SKM-1 (cell line): ENCODE data around the gene TRIM15.
"Not testable (repeated sequence)": the region's sequence is repeated elsewhere in the genome, so short reads cannot be mapped to it uniquely, and the experiment has no call there.

Experiments
- DNase-seq: peaks from one replicate; lab custom pipeline; 2025; ENCODE audit not compliant: unreplicated experiment; lab: John Stamatoyannopoulos, UW

The TRIM15 gene

DNA sequence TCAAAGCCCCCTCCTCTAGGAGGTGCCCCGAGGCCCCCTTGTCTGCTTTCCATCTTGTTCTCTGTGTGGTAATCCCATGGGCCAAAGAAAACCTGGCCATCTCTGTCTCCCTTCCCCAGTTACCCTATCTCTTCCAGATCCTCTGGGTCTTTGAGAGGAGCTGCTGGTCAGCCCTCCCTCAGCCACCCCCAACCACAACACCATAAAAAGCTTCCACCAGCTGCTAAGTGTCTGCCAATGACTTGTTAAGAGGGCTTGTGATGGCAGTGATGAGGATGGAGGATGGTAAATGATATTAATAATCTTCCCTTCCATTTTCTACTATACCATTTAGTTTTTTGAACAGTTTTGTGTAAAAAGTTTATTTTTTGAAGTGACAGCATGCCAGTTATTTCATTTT is 32.6 kb downstream of the TRIM15 start:
- DNase-seq = no peak

GRCh38 chr6:30196376-30196775 is 33.0 kb downstream of the TRIM15 start:
- no peak for DNase-seq

- no peak for DNase-seq
These were observed 35.1 kb downstream of the TRIM15 start for GRCh38 chr6:30198166-30199084.

- DNase-seq = peak; percentile 79
These were observed 37.4 kb downstream of the TRIM15 start for GRCh38 chr6:30200551-30201281.

GRCh38 chr6:30202366-30202765 is 39.0 kb downstream of the TRIM15 start:
- DNase-seq = no peak

DNA sequence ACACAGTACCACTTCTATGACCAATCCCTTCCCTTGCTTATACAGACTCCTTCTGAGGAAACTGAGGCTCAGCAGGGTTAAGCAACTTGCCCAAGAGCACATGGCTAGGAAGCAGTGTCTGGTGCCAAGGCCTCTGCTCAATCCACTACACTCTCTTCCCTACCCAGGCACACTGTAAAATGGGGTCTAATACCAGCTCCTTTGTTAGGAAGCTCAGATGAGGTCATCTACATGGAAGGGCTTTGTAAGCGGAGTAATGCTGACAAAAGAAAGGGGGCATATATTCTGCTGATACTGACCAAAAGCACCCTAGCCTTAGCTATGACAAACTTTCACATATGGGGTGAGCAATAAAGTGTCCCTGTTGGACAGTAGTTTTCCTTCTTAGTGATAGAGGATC is 40.8 kb downstream of the TRIM15 start:
- no peak for DNase-seq

- no peak for DNase-seq
These were observed 42.8 kb downstream of the TRIM15 start for GRCh38 chr6:30206152-30206551.

GRCh38 chr6:30206799-30207618 is 43.7 kb downstream of the TRIM15 start:
- DNase-seq = no peak

- DNase-seq = no peak
These were observed 44.4 kb downstream of the TRIM15 start for GRCh38 chr6:30207619-30208295.

DNA sequence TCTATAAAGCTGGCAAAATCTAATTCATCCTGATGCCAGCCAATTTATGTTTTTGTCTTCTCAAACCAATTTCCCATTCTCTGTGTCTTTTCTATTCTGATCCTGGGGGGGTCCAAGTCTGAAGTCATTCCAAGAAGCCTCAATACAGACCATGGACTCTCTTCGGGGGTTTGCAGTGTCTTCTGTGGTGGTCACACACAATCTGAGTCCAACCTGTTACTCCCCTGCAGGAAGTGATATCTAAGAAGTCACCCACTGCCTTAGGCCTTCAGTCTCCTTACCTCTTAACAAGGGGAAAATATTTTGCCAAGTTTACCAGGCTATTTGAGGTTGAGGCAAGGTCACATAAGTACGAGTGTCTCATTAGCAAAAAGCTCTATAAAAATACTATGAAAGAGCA is 48.0 kb downstream of the TRIM15 start:
- DNase-seq = no peak

- no peak for DNase-seq
These were observed 48.6 kb downstream of the TRIM15 start for GRCh38 chr6:30211899-30212298.

DNA sequence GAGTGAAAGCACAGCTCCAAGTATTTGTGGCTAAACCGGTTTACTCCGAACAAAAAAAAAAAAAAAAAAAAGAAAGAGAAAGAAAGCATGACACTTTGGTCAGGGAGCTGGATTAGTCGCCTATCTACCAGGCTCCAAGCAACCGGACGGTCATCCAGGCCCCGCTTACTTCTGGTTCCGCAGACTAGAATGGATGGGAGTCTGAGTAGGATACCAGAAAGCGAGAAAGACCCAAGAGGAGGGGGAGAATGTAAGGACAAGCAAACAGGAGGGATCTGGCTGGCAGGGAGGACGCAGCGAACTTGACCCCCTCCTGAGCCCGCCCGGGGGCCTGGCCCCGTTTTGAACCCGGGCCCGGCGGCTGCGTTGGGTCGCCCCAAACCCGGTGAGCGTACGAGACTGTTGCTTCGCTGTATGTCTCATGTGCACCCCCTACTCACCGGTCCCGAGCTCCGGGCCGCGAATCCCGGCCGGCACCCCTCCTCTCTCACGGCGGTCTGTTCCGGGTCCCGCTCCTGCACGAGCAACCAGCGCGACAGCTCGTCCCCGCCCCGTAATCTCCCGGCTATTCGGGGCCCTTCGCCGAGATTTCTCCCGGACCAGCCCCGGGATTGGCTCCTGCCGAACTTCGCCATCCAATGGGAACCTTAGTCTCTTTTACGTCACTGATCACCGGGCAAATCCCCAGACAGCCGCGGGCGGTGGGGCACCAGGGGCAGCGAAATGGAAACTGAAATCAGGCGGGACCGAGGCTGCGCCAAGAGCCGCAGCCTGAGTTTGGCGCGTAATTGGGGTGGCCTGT is 49.7 kb downstream of the TRIM15 start, which contains the start of gene TRIM26:
TRIM26 (minus strand) TSS at position 542 of the 802 bp plus-strand sequence. CDS start 14,303 bp downstream, outside the sequence.
- DNase-seq = peak; percentile 96

- DNase-seq = no peak
These were observed 50.3 kb downstream of the TRIM15 start for GRCh38 chr6:30213667-30213956.

GRCh38 chr6:30213957-30214656 is 50.8 kb downstream of the TRIM15 start:
- DNase-seq = peak; percentile 63

DNA sequence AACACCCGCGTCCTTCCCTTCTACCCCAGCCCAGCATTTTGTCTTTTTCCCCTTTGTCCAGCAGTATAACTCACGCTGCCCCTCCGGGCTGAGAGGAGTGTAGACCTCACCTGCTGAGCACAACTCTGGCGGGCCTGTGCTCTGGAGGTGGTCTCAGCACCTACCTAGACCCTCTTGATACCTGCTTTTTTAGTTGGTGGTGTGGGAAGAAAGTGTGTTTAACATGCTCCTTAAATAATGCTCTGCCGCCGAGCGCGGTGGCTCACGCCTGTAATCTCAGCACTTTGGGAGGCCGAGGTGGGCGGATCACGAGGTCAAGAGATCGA is 51.3 kb downstream of the TRIM15 start:
- DNase-seq = no peak

DNA sequence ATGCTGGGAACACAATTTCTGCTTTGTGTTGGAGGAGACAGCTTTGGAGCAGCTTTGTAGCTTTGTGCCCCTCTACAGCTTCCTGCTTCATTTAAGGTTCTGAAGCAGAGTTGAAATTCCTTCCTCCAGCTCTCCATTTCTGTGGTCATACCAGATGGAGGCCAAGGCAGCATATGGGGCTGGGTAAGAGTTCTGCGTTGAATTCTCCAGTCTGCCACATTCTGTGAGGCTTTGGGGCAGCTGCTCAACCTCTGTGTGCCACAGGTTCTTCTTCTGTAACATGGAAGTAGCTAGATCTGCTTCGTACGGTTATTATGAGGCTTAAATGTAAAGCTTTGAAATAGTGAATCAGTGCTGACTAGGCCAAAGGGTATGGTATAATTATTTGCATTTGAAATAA is 52.8 kb downstream of the TRIM15 start:
- no peak for DNase-seq

GRCh38 chr6:30219244-30219643 is 55.9 kb downstream of the TRIM15 start:
- peak; percentile 64 for DNase-seq

GRCh38 chr6:30221395-30221794 is 58.0 kb downstream of the TRIM15 start:
- DNase-seq = not testable (repeated sequence)

DNA sequence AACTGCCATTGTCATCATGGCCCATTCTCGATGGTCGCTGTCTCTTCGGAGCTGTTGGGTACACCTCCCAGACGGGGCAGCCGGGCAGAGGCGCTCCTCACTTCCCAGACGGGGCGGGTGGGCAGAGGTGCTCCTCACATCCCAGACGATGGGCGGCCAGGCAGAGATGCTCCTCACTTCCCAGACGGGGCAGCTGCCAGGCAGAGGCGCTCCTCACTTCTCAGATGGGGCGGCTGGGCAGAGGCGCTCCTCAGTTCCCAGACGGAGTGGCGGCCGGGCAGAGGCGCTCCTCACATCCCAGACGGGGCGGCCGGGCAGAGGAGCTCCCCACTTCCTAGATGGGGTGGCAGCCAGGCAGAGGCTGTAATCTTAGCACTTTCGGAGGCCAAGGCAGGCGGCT is 58.6 kb downstream of the TRIM15 start:
- not testable (repeated sequence) for DNase-seq
